Adrenal gland (tissue), 5 donors: ENCODE measurements around the gene STK17A.
A peak's percentile ranks its signal among the peaks of the same experiment; 100 is the strongest.

ENCODE experiments used
- CTCF ChIP-seq, 6 experiments: fragments of 450-650 bp in 4 of 6; fragments of 200-600 bp in 2 of 6; sonication (generic) in 1 of 6; IDR thresholded peaks; 1 replicate in 5 of 6; 2 replicates in 1 of 6; pipeline versions ENCODE4 v1.5.1 to v1.8.0; 2016 to 2021; ENCODE audit warnings: antibody characterized with exemption in 6 of 6, mild to moderate bottlenecking in 2 of 6, moderate library complexity in 1 of 6
- POLR2A ChIP-seq, 2 donors: fragments of 450-650 bp; IDR thresholded peaks; one replicate each; pipeline ENCODE4 v1.6.1; 2017; ENCODE audit warnings: antibody characterized with exemption in 2 of 2, mild to moderate bottlenecking in 2 of 2, moderate library complexity in 1 of 2
- donor health status: DM: no; HTN: no; CAD: no.

GRCh38 chr7:43584195-43584586, 1.3 kb downstream of the STK17A start:
- TF ChIP-seq CTCF (IDR thresholded peaks at IDR 0.05) (no peak), POLR2A (IDR thresholded peaks at IDR 0.05) (peak in 1 of 2 donors; percentile 6)
